NT2/D1 (cell line): ENCODE data around the gene XRCC4.

Experiments used
- DNase-seq: peaks from one replicate; pipeline ENCODE4 v3.0.0-alpha.2; 2011; ENCODE audit warnings: low read depth, low spot score
- H3K27me3 ChIP-seq: 2 replicates; pipeline ENCODE4 v1.6.0; 2011; ENCODE audit warnings: mild to moderate bottlenecking; ENCODE audit not compliant: insufficient read length, insufficient read depth
- H3K36me3 ChIP-seq: 2 replicates; pipeline ENCODE4 v1.6.1; 2011; ENCODE audit warnings: mild to moderate bottlenecking, low read length, mixed read lengths; ENCODE audit not compliant: insufficient read depth, insufficient read length
- H3K4me1 ChIP-seq: 2 replicates; pipeline ENCODE4 v1.5.1; 2011; ENCODE audit not compliant: insufficient read depth, insufficient read length
- H3K4me3 ChIP-seq: 2 replicates; pipeline ENCODE4 v1.5.1; 2011; ENCODE audit warnings: low read depth; ENCODE audit not compliant: insufficient read length
- H3K9ac ChIP-seq: 2 replicates; pipeline ENCODE4 v1.6.0; 2011; ENCODE audit warnings: low read depth; ENCODE audit not compliant: insufficient read length
- H3K9me3 ChIP-seq: 2 replicates; pipeline ENCODE4 v1.5.1; 2011; ENCODE audit warnings: mild to moderate bottlenecking, low read length; ENCODE audit not compliant: insufficient read depth
- SUZ12 ChIP-seq: IDR thresholded peaks from 2 replicates; pipeline ENCODE4 v1.6.1; 2011; ENCODE audit not compliant: insufficient read length, insufficient read depth; ENCODE audit errors: extremely low read depth
- YY1 ChIP-seq: IDR thresholded peaks from 2 replicates; pipeline ENCODE4 v1.6.1; 2011; ENCODE audit not compliant: insufficient read length, insufficient read depth
- ZNF274 ChIP-seq: IDR thresholded peaks from 2 replicates; pipeline ENCODE4 v1.6.1; 2011; ENCODE audit warnings: mild to moderate bottlenecking, low read depth, low read length

XRCC4 gene

DNA sequence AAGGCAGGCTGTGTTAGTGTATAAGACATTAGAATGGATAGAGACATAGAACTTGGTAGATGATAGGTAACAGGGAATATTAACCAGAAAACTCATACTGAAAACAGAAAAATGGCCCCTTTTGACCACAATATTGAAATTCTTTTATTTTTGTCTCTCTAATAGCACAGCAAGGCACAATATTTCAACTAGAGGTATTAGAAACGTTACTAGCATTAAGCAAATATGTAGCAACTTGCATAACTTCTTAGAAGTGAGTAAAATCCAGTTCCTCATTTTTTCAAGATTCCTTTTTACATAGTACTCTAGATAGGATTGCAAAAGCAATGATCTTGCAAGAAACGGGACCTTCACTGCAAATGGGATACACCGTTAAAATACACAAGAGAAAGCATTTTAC is 291.5 kb downstream of the XRCC4 start:
- no peak overlapping the region for H3K9ac ChIP-seq

GRCh38 chr5:83370957-83371356 is 293.6 kb downstream of the XRCC4 start:
- no peaks in the 10 kb centered on the region for H3K4me1 ChIP-seq
- H3K4me3 ChIP-seq: no peak overlapping the region
- no peak for DNase-seq
- H3K27me3 ChIP-seq: no peaks in the 10 kb centered on the region
- no peaks in the 10 kb centered on the region for H3K9me3 ChIP-seq
- no peak for TF ChIP-seq SUZ12
- TF ChIP-seq ZNF274: no peak
- TF ChIP-seq YY1: no peak
- H3K36me3 ChIP-seq: no peaks in the 10 kb centered on the region
- no peak overlapping the region for H3K9ac ChIP-seq

More for the DNA sequence above, 291.5 kb downstream of the XRCC4 start:
- no peaks in the 10 kb centered on the region for H3K9me3 ChIP-seq
- DNase-seq: no peak
- no peaks in the 10 kb centered on the region for H3K36me3 ChIP-seq
- TF ChIP-seq YY1 (no peak), SUZ12 (no peak), ZNF274 (no peak)
- no peaks in the 10 kb centered on the region for H3K4me1 ChIP-seq
- no peak overlapping the region for H3K4me3 ChIP-seq
- H3K27me3 ChIP-seq: no peaks in the 10 kb centered on the region

GRCh38 chr5:83371726-83372125 is 294.4 kb downstream of the XRCC4 start:
- no peaks in the 10 kb centered on the region for H3K36me3 ChIP-seq
- DNase-seq: no peak
- H3K9me3 ChIP-seq: no peaks in the 10 kb centered on the region
- H3K4me3 ChIP-seq: no peak overlapping the region
- H3K27me3 ChIP-seq: no peaks in the 10 kb centered on the region
- H3K4me1 ChIP-seq: no peaks in the 10 kb centered on the region
- no peak overlapping the region for H3K9ac ChIP-seq
- no peak for TF ChIP-seq ZNF274
- TF ChIP-seq SUZ12: no peak
- TF ChIP-seq YY1: no peak

GRCh38 chr5:83374547-83374946 is 297.2 kb downstream of the XRCC4 start:
- Histone ChIP-seq H3K36me3 (no peaks in the 10 kb centered on the region), H3K4me1 (no peaks in the 10 kb centered on the region), H3K9me3 (no peaks in the 10 kb centered on the region), H3K27me3 (no peaks in the 10 kb centered on the region), H3K9ac (no peak overlapping the region), H3K4me3 (no peak overlapping the region)
- DNase-seq: no peak
- no peak for TF ChIP-seq SUZ12
- TF ChIP-seq YY1: no peak
- no peak for TF ChIP-seq ZNF274

DNA sequence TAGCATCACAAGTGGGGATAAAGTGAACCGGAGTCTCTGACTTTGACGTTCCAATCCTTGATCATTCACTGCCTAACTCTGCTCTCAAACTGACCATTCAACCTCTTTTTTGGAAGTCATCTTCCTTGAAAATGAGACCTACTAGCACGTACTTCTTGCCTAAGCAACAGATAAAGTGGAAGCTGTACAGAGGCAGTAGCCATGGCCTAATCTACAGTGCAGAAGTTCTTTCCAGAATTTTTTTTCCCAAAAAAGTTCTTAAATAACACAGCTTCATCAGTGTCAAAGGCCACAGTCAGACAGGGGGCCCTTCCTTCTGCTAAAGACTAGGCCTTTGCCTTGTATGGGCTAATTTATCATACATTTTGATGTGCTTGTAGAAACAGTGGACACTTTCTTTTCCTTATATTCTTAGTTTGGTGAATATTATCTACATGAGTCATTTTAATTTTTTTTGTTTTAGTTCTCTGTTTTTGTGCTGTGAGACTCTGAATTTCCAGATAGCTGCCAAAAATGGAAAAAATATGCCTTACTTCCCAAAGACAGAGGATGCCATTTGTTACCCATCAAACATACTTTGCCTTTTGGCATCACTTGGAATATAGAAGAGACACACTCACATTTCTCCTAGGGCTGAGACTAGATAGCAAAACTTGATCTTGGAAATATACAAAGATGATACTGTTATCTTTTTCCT is 297.9 kb downstream of the XRCC4 start:
- no peaks in the 10 kb centered on the region for H3K4me1 ChIP-seq
- H3K36me3 ChIP-seq: no peaks in the 10 kb centered on the region
- no peak for DNase-seq
- H3K27me3 ChIP-seq: no peaks in the 10 kb centered on the region
- no peak overlapping the region for H3K9ac ChIP-seq
- TF ChIP-seq SUZ12 (no peak), YY1 (no peak), ZNF274 (no peak)
- H3K9me3 ChIP-seq: no peaks in the 10 kb centered on the region
- no peak overlapping the region for H3K4me3 ChIP-seq

- DNase-seq: no peak
- no peaks in the 10 kb centered on the region for H3K36me3 ChIP-seq
- no peak overlapping the region for H3K4me3 ChIP-seq
- TF ChIP-seq SUZ12 (no peak), YY1 (no peak), ZNF274 (no peak)
- H3K9me3 ChIP-seq: no peaks in the 10 kb centered on the region
- H3K4me1 ChIP-seq: no peaks in the 10 kb centered on the region
- no peaks in the 10 kb centered on the region for H3K27me3 ChIP-seq
- H3K9ac ChIP-seq: no peak overlapping the region
These were observed 299.1 kb downstream of the XRCC4 start for GRCh38 chr5:83376461-83376860.

DNA sequence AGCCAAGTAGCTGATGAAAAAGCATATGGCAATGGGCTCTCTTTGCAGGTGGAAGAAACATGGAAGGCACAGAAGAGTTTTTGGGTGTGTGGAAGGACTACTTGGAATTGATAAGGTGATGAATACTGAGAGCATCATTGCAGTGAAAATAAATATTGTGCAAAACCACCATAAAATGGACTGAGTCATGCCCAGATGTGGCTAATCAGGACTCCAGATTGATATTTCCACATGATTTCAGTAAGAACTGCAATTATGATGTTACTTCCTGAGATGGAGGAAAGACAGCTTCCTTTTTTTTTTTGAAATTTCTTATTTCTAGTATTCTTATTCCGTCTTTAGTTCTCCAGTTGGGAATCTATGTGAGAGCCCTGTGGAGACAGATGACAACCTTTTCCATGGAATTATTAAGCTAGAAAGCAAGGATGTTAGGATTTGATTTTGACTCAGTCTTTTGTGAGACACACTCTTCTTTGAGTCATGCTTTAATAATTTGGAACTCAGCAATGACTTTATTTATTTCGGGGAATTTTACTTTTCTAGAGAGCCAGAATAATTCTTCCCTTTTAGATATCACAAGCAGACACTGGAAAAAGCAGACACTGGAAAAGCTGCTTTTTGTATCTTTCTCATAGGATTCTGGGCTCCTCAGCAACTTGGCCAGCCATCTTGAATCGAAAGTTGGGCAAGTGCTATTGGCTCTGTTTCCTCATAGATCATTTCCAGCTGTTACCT is 300.0 kb downstream of the XRCC4 start:
- TF ChIP-seq SUZ12: no peak
- TF ChIP-seq YY1: no peak
- no peak for TF ChIP-seq ZNF274
- no peaks in the 10 kb centered on the region for H3K36me3 ChIP-seq
- H3K4me3 ChIP-seq: no peak overlapping the region
- DNase-seq: no peak
- no peak overlapping the region for H3K9ac ChIP-seq
- no peaks in the 10 kb centered on the region for H3K4me1 ChIP-seq
- no peaks in the 10 kb centered on the region for H3K9me3 ChIP-seq
- H3K27me3 ChIP-seq: no peaks in the 10 kb centered on the region

- Histone ChIP-seq H3K9ac (no peak overlapping the region), H3K36me3 (no peaks in the 10 kb centered on the region), H3K9me3 (no peaks in the 10 kb centered on the region), H3K27me3 (no peaks in the 10 kb centered on the region), H3K4me3 (no peak overlapping the region), H3K4me1 (no peaks in the 10 kb centered on the region)
- no peak for DNase-seq
- TF ChIP-seq YY1 (no peak), SUZ12 (no peak), ZNF274 (no peak)
These were observed 301.4 kb downstream of the XRCC4 start for GRCh38 chr5:83378624-83379289.
